Measurements from ENCODE around the gene FNIP2.
A peak's percentile ranks its signal among the peaks of the same experiment; 100 is the strongest.

Gene FNIP2

DNA sequence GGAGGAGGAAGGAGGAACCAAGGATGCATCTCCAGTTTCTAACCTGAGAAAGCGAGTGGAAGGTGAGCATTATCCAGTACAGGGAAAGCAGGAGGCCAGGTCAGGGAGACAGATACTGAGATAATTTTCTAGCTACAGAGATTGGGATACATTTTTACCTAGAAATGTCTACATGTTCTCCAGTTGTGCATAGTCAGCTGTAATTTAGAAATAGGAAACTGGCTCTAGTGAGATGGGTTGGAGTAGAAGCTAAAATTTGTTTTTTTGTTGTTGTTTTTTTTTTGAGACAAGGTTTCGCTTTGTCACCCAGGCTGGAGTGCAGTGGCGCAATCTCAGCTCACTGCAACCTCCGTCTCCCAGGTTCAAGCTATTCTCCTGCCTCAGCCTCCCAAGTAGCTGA is 71.3 kb downstream of the FNIP2 start:
- DNase-seq (ENCODE audit: low spot score): no peak

DNA sequence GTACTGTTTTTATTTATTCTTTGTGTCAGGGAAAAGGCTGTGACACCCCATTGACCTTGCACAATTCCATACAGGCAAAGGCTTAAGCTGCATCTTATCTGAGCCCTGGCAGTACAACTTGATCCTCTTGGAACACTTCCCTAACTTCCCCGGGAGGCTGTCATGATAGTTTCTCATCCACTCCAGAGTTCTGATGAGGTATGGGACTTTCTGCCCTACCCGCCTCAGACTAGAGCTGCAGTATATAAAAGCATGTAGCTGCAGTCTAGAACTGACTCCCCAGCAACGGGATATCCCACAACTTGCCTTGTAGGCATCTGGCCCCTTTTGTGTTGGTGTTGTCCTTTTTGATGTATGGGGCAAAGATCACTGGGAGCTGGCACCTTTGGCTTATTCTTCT is 72.7 kb downstream of the FNIP2 start:
- DNase-seq (ENCODE audit: low spot score): no peak

DNA sequence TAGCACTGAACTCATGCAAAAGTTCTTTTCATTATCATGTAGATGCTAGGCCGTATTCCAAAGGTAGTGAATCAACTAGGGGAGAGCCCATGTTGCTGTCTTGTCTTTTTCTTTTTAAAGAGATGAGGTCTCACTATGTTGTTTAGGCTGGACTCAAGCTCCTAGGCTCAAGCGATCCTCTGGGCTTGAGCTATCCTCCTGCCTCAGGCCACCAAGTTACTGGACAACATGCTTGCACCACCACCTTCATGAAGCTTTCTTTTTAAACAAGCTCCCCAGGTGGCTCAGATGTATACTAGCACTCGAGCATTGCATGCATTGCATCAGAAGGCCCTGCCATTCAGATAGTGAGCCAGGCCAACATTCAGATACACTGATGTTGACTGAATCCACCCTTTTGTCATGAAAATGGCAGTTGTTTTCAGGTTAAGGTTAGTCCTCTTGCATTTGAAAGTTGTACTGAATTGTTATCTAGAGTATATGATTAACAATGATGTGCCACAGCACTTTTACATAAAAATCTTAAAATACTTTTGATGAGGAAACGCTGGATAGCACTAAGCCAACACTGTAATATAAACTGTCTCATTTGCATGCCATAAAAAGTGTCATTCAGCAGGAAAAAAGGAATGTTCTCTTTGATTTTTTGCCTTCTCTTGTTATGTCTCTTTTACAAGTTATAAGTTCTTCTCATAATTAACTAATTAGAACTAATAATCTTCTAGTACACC is 76.7 kb downstream of the FNIP2 start:
- peak; percentile 19 for DNase-seq (ENCODE audit: low spot score)

DNA sequence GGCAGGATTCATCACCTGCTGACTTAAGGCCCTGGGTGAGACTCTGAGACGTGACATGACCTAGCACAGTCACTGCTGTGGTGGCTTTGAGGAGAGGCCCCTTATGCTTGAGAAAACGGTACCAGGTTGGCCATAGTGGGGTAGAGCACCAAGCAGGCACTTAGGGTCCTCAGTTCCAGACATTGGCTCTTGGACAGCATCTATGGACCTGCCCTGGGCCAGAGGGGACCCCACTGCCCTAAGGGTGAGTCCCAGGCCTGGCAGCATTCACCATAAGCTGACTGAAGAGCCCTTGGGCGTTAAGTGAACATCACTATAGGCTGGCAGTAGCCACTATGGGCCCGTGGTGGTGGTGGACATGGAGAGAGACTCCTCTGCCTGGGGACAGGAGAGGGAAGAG is 78.7 kb downstream of the FNIP2 start:
- no peak for DNase-seq (ENCODE audit: low spot score)

DNA sequence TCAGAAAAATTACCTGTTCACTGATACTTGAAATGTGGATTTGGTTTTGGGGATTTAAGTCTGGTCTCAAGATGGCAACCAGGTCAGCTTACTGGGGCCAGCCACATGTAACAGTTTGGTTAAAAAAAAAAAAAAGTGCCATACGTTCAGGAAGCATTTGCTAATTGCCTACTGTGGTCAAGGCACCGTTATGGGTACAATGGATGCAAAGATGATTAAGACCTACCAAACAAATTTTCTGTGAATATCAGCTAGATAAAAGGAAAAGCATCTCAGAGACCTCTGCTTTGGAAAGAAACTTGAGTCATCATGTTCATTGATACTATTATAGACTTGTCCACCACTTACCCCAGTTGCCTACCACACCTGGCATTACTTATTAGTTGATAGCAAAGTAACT is 80.9 kb downstream of the FNIP2 start:
- no peak for DNase-seq (ENCODE audit: low spot score)

DNA sequence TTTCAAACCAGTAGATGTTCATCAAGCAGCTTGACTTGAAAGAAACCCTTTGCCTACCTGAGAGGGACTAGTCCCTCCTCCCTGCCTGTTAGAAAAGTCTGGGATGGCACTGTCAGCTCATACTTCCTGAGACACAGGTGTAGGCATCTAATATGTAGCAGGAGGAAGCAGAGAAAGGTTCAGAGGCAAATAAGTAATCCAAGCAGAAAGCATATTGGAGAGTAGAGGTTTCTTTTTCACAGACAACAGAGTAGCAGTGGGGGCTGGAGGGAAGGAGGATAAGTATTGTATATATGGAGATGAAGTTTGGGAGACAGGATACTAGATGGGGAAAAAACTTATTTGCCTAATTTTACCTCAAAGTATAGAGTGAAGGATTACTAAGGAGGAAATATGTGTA is 81.5 kb downstream of the FNIP2 start:
- DNase-seq (ENCODE audit: low spot score): peak; percentile 18

DNA sequence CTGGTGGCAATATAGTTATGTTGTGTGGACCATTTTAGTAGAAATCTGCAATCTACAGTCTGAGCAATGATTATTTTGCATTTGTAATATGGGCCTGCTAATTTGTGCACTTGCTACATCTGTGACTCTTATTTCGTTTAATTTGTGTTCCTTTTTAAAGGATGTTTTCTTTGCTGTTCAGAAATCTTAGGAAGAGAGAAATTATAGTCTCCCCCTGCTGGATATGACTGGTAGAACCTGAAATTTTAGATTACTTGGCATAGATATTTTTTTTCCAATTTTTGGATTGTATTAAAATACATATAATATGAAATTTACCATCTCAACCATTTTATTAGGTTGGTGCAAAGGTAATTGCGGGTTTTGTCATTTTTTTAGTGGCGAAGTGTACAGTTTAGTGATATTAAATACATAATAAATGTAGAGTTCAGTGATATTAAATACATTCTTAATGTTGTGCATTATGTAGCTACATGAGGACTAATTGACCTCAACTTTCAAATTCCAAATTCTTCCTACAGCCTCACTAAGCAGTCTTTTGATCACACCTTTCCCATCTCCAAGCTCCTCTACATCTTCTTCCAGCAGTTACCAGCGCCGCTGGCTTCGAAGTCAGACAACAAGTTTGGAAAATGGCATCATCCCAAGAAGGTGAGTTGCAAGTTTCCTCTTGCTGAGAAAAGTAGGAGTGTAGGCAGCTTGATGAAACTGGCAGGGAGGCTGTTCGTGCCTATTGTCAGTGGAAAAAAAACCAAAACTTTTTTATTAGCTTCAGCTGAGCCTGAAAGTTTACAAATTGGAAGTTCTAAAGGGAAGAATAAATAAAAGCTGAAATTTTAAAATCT is 82.2 kb downstream of the FNIP2 start:
- peak; percentile 66 for DNase-seq (ENCODE audit: low spot score)

DNA sequence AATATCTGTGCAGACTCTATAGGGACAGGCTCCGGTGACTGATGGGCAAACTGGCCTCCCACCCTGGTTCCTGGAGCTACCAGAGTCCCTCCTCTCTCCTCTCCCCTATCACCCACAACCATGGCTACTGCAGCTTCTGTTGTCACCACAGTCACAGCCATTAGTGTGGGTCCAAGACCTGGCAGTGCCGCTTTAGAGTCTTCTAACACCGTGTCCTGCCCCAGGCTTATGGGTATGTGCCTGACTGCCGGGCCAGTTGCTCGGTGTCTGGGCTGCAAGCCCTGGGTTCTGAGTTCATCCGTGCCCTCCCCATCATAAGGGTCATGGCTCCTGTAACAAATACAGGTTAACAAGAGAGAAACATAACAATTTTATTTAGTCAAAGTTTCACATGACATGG is 85.4 kb downstream of the FNIP2 start:
- no peak for DNase-seq (ENCODE audit: low spot score)

DNA sequence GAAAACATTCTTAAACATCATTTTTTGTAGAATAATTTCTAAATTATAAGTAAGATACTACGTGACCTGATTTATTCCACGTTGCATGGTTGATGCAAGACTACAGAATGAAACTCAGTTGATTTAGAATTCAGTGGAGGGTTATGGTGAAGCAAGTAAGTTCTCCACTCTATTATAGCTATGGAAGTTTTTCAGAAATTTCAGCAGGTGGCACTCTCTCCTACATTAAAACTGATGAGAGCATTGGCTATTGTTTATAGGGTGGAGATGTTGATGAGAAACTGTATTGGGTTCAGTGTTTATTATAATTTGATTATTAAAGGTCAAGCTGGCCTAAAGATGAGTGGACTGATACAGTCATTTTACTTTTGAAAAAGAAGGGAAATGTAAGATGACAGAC is 88.0 kb downstream of the FNIP2 start:
- DNase-seq (ENCODE audit: low spot score): peak; percentile 79

DNA sequence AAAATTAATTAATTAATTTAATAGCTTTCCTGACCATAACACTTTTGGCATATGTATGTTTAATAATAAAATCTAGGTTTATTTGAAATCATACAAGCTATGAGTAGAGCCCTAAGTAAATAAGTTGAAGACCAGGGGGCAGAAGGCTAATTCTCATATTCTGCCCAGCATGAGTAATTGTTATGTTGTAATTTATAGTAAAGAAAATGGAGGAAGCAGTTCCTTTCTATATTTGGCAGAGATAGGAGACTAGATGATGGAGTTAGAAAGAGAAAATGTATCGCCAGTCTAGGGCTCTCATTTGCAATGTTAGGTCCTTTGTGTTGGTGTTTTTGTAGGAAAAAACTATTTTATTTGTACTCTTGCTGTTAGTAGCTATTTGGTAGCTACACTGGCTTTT is 89.1 kb downstream of the FNIP2 start:
- no peak for DNase-seq (ENCODE audit: low spot score)

DNA sequence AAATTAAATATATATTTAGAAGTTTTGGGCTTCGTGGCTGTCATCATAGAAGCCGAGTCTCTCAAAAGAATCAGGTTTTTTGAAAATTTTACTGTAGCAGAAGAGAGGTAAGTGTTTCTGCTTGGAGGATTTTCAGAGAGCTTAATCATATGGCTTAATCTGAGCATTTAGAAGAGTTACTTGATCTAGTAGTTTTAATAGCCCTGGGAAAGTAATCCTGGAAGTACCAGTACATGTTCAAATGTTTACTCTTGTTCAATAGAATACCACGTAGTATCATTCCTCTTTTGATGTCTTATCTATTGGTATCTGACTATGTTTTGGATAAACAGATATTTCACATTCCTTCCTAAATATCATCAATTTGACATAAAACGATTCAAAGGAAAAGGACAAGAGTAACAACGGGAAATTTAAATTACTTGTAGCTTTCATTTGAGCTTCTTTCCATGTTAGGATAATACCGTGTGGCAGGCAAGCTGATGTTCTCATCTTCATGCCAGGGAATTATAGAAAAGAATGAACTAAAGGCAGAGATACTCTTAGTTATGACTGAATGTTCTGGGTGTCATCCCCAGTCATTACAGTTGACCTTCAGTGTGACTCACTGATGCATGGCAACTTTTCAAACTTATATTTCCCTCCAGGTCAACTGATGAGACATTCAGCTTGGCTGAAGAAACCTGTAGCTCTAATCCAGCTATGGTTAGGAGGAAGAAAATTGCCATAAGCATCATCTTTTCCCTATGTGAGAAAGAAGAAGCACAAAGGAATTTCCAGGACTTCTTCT is 89.8 kb downstream of the FNIP2 start:
- no peak for DNase-seq (ENCODE audit: low spot score)

DNA sequence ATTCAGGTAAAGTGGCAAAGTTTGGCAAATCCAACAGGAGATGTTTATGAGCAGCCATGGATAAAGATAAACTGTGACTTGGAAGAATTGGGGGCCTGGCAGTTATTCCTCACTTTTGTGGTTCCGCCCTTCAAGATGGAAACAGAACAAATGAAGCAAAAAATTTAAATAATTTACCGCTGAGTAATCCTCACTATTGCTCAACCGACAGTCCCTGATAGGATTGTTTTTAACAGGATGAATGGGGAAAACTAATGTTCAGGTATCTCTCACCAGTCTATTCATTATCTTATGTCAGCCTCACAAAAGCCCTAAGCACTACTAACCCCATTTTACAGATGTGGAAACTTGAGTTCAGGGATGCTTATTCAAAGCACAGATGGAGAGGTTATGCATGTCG is 90.8 kb downstream of the FNIP2 start:
- DNase-seq (ENCODE audit: low spot score): no peak

DNA sequence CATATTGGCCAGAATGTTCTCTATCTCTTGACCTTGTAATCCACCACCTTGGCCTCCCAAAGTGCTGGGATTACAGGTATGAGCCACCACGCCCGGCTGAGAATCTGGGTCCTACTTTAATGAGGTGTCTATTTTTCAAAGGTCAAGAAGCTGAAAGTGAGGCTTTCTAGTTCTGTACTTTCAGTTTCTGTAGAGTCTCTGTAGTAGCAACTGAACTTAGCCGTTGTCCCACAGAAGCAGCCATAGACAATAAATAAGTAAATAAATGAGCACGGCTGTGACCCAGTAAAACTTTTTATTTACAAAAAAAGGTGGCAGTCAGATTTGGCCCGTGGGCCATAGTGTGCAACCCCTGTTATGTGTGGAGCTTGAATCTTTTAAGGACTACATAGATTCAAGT is 92.0 kb downstream of the FNIP2 start:
- DNase-seq (ENCODE audit: low spot score): peak; percentile 54

DNA sequence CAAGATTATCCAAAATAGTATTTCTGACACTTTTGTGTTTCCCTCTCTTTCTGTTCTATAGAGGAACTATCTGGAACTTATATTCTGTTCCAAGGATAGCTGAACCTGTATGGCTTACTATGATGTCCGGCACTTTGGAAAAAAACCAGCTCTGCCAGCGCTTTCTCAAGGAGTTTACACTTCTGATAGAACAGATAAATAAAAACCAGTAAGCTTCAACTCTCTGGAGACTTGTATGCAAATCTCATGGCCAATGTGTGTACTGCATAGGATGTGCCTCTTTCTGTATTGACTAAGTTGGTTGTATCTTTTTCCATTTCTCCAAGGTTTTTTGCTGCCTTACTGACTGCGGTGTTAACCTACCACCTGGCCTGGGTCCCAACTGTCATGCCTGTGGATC is 92.5 kb downstream of the FNIP2 start:
- peak; percentile 69 for DNase-seq (ENCODE audit: low spot score)

DNA sequence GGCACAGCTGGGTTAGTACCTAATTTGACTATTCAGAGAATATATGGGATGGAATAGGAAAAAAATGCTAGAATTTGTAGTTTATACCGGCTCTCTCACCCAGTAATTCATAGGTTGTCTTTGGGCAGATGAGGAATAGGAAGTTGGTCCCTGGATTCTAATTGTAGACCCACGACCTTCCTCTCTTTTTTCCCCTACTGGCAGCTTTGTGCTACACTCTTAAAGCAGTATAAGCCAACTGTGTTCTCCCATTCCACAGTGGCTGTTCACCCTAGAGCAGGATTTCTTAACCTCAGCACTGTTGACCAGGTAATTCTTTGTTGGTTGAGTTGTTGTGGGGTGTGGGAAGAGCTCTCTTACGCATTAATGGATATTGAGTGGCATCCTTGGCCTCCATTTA is 92.9 kb downstream of the FNIP2 start:
- DNase-seq (ENCODE audit: low spot score): peak; percentile 37

DNA sequence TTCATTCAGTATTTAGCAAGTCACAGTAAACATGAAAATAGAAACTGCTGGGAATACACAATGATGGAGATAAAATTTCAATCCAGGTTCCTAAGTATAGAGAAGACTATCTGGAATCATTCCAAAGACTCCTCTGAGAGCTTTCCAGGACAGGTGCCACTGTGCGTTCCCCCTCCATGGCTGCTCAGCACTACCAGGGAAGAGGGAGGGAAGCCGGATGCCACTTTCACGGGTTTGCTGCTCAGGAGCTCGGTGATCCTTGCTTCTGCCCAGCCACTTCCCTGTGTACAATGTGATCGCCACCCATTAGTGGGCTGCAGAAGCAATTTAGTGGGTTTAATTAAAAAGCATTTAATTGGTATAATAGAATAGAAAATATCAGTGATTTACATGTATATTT is 94.5 kb downstream of the FNIP2 start:
- DNase-seq (ENCODE audit: low spot score): no peak

DNA sequence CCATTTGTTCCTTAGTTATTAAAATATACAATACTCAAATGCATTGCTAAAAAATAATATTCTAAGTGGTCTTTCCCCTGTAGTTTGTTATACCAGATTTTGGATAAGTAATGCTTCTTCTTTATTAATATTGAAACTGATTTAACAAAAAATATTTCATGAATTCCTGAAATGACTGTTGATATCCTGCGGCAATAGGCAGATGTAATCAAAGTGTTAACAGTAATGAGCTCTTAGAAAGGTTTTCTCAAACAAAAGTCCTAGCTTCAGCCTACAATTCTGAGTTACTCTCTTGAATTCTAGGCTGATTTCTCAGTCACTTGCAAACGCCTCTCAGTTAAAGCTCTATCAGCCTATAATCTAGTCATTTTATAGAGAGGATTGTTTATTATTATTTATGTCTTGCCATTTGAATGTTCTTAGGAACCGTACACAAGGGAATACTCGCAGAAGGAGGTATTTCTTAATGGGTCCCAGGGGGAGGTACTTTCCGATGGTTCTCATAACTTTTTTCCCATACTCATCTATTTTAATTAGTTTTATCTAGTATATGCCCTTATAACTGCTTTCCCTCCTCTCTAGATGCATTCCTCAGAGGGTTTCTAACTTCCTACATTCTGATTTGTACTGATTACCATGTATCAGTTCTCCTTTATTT is 96.8 kb downstream of the FNIP2 start:
- DNase-seq (ENCODE audit: low spot score): peak; percentile 56

DNA sequence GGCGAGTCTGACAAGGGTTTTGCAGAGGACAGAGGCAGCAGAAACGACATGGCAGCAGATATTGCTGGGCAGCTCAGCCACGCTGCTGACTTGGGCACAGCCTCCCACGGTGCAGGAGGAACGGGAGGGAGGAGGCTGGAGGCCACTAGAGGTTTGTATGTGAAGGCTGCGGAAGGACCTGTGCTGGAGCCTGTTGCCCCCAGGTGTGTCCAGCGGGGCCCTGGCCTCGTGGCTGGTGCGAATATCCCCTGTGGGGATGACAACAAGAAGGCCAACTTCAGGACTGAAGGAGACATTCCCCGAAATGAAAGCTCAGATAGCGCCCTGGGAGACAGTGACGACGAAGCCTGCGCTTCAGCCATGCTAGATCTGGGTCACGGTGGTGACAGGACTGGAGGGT is 100.2 kb downstream of the FNIP2 start:
- DNase-seq (ENCODE audit: low spot score): no peak

DNA sequence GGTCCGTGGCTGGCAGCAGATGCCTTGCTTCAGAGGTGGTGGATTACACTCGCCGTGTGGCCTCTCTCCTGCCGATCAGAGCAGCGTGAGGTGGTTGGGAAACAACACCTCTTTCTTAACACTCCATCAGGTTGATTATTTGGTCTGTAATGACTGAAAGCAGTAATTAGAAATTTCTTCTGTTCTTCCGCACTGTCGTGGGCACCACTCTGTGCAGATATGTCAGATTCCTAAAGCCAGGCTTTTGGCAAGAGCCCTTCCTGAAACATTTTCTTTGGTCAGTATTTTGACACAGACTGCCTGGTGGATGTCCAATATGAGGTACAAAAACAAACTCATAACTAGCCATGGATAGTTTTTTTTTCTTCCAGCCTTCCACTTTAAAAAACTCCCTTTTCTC is 100.9 kb downstream of the FNIP2 start:
- DNase-seq (ENCODE audit: low spot score): no peak

DNA sequence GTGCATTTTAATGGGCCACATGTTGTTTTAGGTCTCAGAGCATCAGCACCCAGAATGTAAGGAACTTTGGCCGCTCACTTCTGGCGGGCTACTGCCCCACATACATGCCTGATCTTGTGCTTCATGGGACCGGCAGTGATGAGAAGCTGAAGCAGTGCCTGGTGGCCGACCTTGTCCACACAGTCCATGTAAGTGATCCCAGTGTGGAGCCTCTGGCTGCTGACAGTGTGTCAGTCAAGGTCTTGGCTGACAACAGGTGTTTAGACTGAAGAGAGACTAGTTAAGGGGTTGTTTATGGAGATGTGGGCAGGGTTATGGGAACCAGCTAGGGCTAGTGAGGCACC is 101.4 kb downstream of the FNIP2 start:
- no peak for DNase-seq (ENCODE audit: low spot score)

DNA sequence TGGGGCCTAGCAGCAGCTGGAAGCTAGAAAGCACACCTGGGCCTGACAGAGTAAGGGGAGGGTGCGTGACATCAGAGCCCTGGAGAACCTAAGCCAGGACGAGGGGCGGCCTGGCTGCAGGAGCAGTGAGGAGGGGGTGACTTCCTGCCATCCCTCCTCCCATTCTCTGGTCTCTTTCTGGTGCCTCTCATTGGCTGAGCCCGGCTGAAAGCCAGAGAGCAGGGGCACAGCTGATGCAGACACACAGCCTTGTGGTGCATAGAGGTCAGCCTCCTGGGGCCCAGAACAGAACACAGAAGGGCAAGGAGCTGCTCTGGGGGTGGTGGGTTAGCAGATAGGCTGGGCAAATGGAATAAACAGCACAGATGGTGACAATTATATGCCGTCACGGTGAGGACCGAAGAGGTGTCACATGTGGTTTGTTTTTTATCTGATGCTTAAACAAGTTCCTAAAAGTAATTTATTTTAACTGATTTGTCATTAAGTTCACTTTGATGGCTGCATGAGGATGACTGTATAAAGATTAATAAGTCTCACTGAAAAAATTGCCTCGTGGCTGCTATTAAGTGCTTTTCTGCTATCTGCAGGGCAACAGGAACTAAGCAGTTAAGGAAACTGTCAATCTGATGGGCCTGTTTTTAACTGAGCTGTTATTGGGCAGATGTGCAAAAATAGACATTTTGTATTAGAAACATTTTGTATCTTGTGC is 102.0 kb downstream of the FNIP2 start:
- peak; percentile 87 for DNase-seq (ENCODE audit: low spot score)

DNA sequence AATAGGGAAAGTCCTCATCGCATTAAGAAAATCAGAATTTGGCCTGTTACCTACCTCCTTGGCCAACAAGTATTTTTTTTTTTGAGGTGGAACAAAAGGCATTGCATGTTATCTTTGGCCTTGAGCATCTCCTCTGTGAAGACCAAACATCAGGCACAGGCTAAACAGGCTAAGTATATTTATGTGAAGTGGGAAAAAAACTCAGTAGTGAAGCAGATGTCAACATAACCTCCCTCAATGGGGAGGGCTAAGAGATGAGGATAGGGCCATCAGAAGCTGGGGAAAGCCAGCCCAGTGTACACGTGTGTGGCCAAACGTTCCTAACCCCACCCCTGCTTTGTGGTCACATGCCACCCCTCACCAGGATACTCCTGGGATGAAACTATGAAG is 102.5 kb downstream of the FNIP2 start:
- DNase-seq (ENCODE audit: low spot score): no peak
